GM19438 (cell line): Measurements from ENCODE around the gene F8A1.
"Not testable (repeated sequence)": the region's sequence is repeated elsewhere in the genome, so short reads cannot be mapped to it uniquely, and the experiment has no call there.

ENCODE experiments used
- ATAC-seq: cut with Tn5 transposase; IDR thresholded peaks from one replicate; pipeline ENCODE4 v1.9.1; 2021; ENCODE audit warnings: low read depth; ENCODE audit not compliant: unreplicated experiment

The F8A1 gene

DNA sequence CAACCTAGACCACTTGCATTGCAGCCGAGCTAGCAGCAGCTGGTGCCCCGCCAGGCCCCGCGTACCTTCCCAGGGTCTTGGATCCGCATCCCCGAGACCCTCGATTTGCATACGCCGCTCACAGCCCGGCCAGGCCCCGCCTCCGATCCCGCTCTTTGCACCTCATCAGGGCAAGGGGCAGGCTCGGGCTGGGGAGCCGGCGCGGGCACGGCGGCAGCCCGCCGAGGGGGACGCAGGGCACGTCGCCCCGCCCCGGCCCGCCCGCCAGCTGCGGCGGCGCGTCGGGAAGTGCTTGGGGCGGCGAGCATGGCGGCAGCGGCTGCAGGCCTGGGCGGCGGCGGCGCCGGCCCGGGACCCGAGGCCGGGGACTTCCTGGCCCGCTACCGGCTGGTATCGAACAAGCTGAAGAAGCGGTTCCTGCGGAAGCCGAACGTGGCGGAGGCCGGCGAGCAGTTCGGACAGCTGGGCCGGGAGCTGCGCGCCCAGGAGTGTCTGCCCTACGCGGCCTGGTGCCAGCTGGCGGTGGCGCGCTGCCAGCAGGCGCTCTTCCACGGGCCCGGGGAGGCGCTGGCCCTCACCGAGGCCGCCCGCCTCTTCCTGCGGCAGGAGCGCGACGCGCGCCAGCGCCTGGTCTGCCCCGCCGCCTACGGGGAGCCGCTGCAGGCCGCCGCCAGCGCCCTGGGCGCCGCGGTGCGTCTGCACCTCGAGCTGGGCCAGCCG, at the start of gene F8A1:
Gene F8A1, plus strand, starts transcription at position 287 of the 720 bp plus-strand sequence. Its CDS starts 20 bp downstream, at position 307.
- ATAC-seq, result peak; percentile 76

DNA sequence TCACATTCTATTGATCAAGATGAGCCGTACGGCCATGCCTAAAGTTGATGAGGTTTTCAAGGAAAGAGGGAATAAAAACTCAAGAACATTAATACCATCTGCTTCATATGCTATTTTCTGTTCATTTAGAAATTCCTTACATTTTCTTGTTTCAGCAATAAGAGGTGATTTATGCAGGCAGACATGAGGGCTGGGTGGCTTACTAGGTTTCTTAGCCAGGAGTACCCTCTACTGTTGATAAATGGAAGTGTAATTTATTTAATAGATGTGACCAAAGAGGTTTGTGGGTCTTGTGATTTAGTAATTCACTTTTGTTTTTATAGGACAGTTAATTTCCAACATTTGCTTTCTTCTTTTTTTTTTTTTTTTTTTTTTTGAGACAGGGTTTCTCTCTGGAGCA, 45.3 kb upstream of the F8A1 start:
- ATAC-seq, result no peak

GRCh38 chrX:154850957-154851611, 35.1 kb upstream of the F8A1 start:
- no peak for ATAC-seq

DNA sequence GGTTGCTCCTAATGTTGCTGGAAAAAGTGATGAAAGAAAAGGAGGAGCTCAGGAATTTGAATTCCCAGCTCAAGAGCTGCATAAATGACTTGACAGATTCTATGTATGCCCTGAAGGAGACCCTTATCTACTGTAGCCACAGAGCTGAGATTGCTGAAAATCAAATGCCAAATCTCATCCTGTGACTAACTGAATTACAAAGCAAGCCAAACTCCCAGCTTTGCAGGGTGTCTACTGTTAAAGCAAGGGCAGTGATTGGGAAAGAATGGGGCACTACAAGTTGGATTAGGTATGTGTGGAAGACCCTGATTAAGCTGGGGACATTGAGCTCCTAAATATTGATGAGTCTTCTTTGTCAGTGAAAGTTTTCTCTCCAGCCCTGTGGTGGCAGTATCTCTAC, 30.9 kb upstream of the F8A1 start:
- no peak for ATAC-seq

- not testable (repeated sequence) for ATAC-seq
These were observed 17.6 kb upstream of the F8A1 start for GRCh38 chrX:154868522-154868921.

DNA sequence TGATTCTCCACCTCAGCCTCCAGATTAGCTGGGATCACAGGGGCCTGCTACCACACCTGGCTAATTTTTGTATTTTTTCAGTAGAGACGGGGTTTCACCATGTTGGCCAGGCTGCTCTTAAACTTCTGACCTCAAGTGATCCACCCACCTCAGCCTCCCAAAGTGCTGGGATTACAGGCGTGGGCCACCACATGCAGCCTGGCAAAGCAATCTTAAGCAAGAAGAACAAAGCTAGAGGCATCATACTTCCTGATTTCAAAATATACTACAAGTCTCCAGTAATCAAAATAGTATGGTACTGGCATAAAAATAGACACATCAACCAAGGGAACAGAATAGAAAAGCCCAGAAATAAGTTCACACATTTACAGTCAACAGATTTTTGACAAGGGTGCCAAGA, 12.8 kb upstream of the F8A1 start:
- no peak for ATAC-seq

GRCh38 chrX:154884069-154884468, 2.1 kb upstream of the F8A1 start:
- not testable (repeated sequence) for ATAC-seq

DNA sequence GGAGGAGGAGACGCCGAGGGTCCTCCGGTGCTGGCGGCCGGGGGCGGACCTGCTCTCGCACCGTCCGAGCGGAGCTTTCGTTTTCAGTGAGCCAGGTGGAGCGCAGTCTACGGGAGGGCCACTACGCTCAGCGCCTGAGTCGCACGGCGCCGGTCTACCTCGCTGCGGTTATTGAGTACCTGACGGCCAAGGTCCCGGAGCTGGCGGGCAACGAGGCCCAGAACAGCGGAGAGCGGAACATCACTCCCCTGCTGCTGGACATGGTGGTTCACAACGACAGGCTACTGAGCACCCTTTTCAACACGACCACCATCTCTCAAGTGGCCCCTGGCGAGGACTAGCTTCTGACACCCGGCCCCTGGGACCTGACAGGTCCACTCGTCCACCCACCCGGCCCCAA, 1.1 kb upstream of the F8A1 start:
- ATAC-seq, result not testable (repeated sequence)

- ATAC-seq, result not testable (repeated sequence)
These were observed 606 bp upstream of the F8A1 start for GRCh38 chrX:154885549-154885948.

DNA sequence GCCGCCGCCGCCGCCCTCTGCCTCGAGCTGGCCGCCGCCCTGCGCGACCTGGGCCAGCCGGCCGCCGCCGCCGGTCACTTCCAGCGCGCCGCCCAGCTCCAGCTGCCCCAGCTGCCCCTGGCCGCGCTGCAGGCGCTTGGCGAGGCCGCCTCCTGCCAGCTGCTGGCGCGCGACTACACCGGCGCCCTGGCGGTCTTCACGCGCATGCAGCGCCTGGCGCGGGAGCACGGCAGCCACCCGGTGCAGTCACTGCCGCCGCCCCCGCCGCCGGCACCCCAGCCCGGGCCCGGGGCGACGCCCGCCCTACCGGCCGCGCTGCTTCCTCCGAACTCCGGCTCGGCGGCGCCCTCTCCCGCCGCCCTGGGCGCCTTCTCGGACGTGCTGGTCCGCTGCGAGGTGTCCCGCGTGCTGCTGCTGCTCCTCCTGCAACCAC, 650 bp downstream of the F8A1 start:
- peak; percentile 48 for ATAC-seq

GRCh38 chrX:154890990-154891639, 5.0 kb downstream of the F8A1 start:
- ATAC-seq, result no peak

- no peak for ATAC-seq
These were observed 6.1 kb downstream of the F8A1 start for GRCh38 chrX:154892296-154892695.

DNA sequence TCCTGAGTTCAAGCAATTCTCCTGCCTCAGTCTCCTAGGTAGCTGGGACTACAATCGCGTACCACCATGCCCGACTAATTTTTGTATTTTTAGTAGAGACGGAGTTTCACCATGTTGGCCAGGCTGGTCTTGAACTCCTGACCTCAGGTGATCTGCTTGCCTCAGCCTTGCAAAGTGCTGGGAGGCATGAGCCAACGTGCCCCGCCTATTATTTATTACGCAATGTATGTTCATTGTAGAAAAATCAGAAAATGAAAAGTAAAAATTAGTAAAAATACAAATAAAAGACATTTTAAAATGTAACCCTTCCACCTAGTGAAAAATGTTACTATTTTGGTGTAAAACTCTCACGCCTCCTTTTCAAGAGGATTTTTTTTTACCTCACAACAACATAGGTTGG, 14.2 kb downstream of the F8A1 start:
- ATAC-seq, result no peak

DNA sequence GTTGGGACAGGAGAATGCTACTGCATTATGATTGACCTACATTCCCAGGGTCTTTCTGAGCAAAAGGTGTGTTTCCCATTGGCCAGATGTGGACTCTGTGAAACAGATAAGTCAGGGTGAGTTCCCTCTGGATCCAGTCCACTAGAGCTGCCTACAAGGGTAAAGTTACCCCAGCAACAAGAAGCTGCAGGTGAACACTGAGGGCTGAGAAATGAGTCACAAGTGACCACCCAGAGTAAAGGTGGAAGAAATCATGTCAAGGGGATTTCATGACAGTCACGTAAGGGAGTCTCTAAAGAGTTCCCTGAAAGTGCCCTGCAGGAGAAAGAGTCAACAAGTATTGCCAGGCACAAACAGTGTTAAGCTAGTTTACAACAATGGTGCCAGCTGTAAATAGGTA, 16.3 kb downstream of the F8A1 start:
- ATAC-seq, result no peak

DNA sequence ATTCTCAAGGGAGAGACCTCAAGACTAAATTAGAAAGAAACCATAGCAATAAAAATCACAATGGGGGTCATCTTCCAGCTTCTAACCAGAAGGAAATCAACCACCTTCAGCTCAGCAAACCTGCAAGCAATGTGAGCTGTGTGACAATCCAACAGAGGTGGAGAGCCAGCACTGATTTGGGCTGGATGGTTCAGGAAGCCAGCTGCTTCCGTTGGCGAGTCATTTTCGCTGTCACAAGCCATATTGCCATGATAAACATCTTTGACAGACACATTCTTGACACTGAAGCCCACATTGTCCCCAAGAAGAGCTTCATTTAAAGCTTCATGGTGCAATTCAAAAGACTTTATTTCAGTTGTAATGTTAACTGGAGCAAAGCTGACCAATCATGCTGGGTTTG, 22.7 kb downstream of the F8A1 start:
- no peak for ATAC-seq

DNA sequence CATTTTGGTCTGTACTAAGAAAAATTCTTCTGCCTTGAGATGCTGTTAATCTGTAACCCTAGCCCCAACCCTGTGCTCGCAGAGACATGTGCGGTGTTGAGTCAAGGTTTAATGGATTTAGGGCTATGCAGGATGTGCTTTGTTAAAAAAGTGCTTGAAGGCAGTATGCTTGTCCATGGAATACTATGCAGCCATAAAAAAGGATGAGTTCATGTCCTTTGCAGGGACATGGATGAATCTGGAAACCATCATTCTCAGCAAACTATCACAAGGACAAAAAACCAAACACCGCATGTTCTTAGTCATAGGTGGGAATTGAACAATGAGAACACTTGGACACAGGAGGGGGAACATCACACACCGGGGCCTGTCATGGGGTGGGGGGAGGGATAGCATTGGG, 23.9 kb downstream of the F8A1 start:
- ATAC-seq, result not testable (repeated sequence)

GRCh38 chrX:154910528-154910927, 24.4 kb downstream of the F8A1 start:
- not testable (repeated sequence) for ATAC-seq

- no peak for ATAC-seq
These were observed 27.9 kb downstream of the F8A1 start for GRCh38 chrX:154914052-154914451.

- ATAC-seq, result no peak
These were observed 31.9 kb downstream of the F8A1 start for GRCh38 chrX:154918060-154918483.

DNA sequence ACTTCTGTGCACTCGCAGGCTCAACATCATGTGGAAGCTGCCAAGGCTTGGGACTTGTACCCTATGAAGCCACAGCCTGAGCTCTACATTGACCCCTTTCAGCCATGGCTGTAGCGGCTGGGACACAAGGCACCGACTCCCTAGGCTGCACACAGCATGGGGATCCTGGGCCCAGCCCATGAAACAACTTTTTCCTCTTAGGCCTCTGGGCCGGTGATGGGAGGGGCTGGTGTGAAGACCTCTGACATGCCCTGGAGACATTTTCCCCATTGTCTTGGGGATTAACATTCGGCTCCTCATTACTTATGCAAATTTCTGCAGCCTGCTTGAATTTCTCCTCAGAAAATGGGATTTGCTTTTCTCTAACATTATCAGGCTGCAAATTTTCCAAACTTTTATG, 38.6 kb downstream of the F8A1 start:
- not testable (repeated sequence) for ATAC-seq
